Fibroblast of villous mesenchyme (primary cell): ENCODE measurements around the gene SP140. TPM values are rescaled to one million over a fixed set of nuclear protein-coding genes. Genes with fewer than 3 reads are reported as not detected.
"Not testable (repeated sequence)": the region's sequence is repeated elsewhere in the genome, so short reads cannot be mapped to it uniquely, and the experiment has no call there.

Experiments used
- DNase-seq: peaks from one replicate; pipeline ENCODE4 v3.0.0-alpha.2; 2010; ENCODE audit warnings: low read depth
- H3K4me3 ChIP-seq: 2 replicates; pipeline ENCODE4 v1.5.1; 2011; ENCODE audit warnings: low read depth, mild to moderate bottlenecking, low read length
- total RNA-seq: library from RNA; depleted of rRNA; stranded (reverse); fragments of >200 nt; gene quantifications from 2 replicates; pipeline ENCODE4 v1.2.3, GENCODE V29; 2012
- TF ChIP-seq, protein P1 (sequence below): IDR thresholded peaks from 2 replicates; pipeline ENCODE4 v1.5.1; 2012; ENCODE audit warnings: low read depth, mild to moderate bottlenecking, low read length; ENCODE audit not compliant: insufficient read depth

The SP140 gene
- total RNA-seq, 1 donor = 0.86 TPM

DNA sequence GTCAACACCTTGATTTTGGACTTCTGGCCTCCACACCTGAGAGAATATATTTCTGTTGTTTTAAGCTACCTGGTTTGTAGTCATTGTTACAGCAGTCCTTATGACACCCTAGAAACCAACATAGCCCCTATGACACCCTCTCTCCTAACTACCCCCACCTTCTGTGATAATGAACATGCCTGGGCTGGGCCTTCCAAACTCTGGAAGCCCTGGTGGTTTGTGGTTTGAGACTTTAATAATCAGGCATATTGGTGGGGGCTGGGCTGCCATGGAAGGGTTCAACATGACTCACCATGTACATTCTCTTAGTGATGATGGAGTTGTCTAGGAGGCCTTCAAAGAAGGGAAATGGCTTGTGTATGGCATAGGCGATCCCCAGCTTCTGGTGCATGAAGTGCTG is 9.0 kb upstream of the SP140 start:
- no peak for DNase-seq
- TF ChIP-seq, protein P1, sequence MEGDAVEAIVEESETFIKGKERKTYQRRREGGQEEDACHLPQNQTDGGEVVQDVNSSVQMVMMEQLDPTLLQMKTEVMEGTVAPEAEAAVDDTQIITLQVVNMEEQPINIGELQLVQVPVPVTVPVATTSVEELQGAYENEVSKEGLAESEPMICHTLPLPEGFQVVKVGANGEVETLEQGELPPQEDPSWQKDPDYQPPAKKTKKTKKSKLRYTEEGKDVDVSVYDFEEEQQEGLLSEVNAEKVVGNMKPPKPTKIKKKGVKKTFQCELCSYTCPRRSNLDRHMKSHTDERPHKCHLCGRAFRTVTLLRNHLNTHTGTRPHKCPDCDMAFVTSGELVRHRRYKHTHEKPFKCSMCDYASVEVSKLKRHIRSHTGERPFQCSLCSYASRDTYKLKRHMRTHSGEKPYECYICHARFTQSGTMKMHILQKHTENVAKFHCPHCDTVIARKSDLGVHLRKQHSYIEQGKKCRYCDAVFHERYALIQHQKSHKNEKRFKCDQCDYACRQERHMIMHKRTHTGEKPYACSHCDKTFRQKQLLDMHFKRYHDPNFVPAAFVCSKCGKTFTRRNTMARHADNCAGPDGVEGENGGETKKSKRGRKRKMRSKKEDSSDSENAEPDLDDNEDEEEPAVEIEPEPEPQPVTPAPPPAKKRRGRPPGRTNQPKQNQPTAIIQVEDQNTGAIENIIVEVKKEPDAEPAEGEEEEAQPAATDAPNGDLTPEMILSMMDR = no peak
- H3K4me3 ChIP-seq = no peak overlapping the region

GRCh38 chr2:230217424-230217823 is 8.1 kb upstream of the SP140 start:
- peak; percentile 3 for DNase-seq

GRCh38 chr2:230218421-230218820 is 7.1 kb upstream of the SP140 start:
- no peak overlapping the region for H3K4me3 ChIP-seq
- TF ChIP-seq, protein P1 = no peak
- no peak for DNase-seq

More at GRCh38 chr2:230217424-230217823, 8.1 kb upstream of the SP140 start:
- no peak overlapping the region for H3K4me3 ChIP-seq
- TF ChIP-seq, protein P1 = no peak

DNA sequence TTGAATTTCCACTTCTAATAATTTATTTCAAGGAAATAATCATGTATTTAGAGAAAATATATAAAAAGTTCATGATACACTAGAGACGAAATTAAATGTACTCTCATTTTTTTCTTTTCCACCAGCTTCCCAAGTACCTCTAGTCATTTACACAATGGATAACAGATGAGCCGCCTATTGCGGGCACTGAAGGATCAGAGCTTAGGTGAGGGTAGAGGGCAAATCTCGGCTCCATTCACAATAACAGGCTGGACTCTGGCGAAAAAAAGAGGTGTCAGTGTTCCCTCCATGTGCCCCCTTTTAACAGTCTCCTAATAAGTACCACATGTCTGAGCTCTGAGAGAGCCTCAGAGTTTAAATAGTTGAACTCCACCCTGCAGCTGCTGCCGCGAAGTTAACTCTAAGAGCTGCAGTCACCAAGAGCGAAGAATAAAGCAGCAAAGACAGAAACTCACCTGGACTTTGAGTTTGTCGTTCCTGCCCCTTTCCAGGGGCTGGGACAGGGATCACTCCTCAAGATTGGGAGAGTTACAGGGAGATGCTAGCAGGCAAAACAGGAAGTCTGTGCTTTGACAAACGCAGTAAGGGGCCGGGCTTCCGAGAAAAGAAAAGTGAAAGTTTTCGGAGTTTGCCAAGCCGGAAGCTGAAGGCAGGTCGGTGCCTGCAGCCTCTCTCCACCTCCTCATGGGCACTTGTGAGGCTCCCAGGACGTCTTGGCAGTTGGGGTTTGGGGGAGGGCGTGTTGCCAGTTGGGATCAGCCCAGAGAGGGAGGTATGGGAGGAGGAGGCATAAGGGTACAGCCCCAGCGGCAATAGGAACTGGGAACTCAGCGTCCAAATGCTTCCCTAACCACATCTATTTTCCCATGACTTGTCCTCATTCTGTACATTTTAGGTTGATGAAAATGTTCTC is 5.9 kb upstream of the SP140 start, which contains the start of gene SP110:
Gene SP110 (minus strand): TSS at position 566 of the 913 bp plus-strand sequence. CDS start 3,057 bp downstream, outside the sequence.
- H3K4me3 ChIP-seq = peak within 1 kb of the TSS; percentile 69
- peak; percentile 86 for DNase-seq
- TF ChIP-seq, protein P1 = no peak

GRCh38 chr2:230220347-230220969 is 5.1 kb upstream of the SP140 start:
- DNase-seq = no peak
- TF ChIP-seq, protein P1 = no peak
- peak overlapping the region; percentile 69 for H3K4me3 ChIP-seq

- no peak for DNase-seq
- no peak overlapping the region for H3K4me3 ChIP-seq
- TF ChIP-seq, protein P1 = no peak
These were observed 4.0 kb upstream of the SP140 start for GRCh38 chr2:230221493-230221892.

- not testable (repeated sequence) for DNase-seq, H3K4me3 ChIP-seq
These were observed 2.7 kb upstream of the SP140 start for GRCh38 chr2:230222829-230223228.
